Caco-2 (cell line): ENCODE data around the gene SLC25A27. TPM values are rescaled to one million over a fixed set of nuclear protein-coding genes. Genes with fewer than 3 reads are reported as not detected.

Source experiments
- BruUV-seq: library from RNA; stranded (reverse); fragments of 400-500 nt; replicated peaks from 2 replicates; lab custom pipeline; 2021; lab: Mats Ljungman, UMichigan
- CTCF ChIA-PET: fragments of 300-600 bp; sonication (Branson Sonifier 250); formaldehyde crosslinking; loops from one replicate; lab custom pipeline; 2022; ENCODE audit warnings: antibody characterized with exemption; lab: Charles Lee
- POLR2A ChIA-PET: fragments of 300-600 bp; sonication (Branson Sonifier 250); formaldehyde crosslinking; loops from one replicate; lab custom pipeline; 2022; ENCODE audit warnings: antibody characterized with exemption; lab: Charles Lee
- DNase-seq, 2 experiments: peaks; one replicate each; pipeline versions ENCODE4 v3.0.0 to v3.0.0-alpha.2; 2020 to 2022
- H3K27me3 ChIP-seq: replicated peaks from 2 replicates; pipeline ENCODE4 v1.6.0; 2011; ENCODE audit warnings: low read length; ENCODE audit not compliant: control insufficient read depth, insufficient read depth
- H3K36me3 ChIP-seq: 2 replicates; pipeline ENCODE4 v1.5.1; 2011; ENCODE audit warnings: low read length; ENCODE audit not compliant: control insufficient read depth, insufficient read depth
- H3K4me1 ChIP-seq: fragments of 250-450 bp; sonication (Bioruptor Pico); 2 replicates; pipeline ENCODE4 v1.5.1; 2020; ENCODE audit warnings: mild to moderate bottlenecking
- H3K4me3 ChIP-seq: 2 replicates; pipeline ENCODE4 v1.5.1; 2011; ENCODE audit warnings: low read depth, mild to moderate bottlenecking, control low read depth, low read length
- H3K9me3 ChIP-seq: fragments of 250-450 bp; sonication (Bioruptor Pico); 2 replicates; pipeline ENCODE4 v1.5.1; 2020; ENCODE audit warnings: mild to moderate bottlenecking, moderate library complexity
- H3K27ac Mint-ChIP-seq: one replicate; pipeline ENCODE4 v1.8.0; 2022; ENCODE audit warnings: mixed read lengths; ENCODE audit not compliant: unreplicated experiment
- H3K27me3 Mint-ChIP-seq: one replicate; pipeline ENCODE4 v1.8.0; 2022; ENCODE audit warnings: mixed read lengths; ENCODE audit not compliant: insufficient read depth, unreplicated experiment
- H3K36me3 Mint-ChIP-seq: one replicate; pipeline ENCODE4 v1.8.0; 2022; ENCODE audit warnings: mild to moderate bottlenecking, mixed read lengths; ENCODE audit not compliant: insufficient read depth, unreplicated experiment
- H3K4me1 Mint-ChIP-seq: one replicate; pipeline ENCODE4 v1.8.0; 2022; ENCODE audit warnings: low read depth, mixed read lengths; ENCODE audit not compliant: unreplicated experiment
- H3K4me3 Mint-ChIP-seq: one replicate; pipeline ENCODE4 v1.8.0; 2022; ENCODE audit warnings: mild to moderate bottlenecking, moderate library complexity, mixed read lengths; ENCODE audit not compliant: unreplicated experiment
- H3K9me3 Mint-ChIP-seq: one replicate; pipeline ENCODE4 v1.8.0; 2022; ENCODE audit warnings: mixed read lengths; ENCODE audit not compliant: unreplicated experiment
- intact Hi-C: fragments of 100-400 bp; cut with micrococcal nuclease; formaldehyde crosslinking; loops from one replicate; pipeline ENCODE4 v1.10.0; 2022; ENCODE audit not compliant: unreplicated experiment
- total RNA-seq: library from RNA; stranded (reverse); gene quantifications from 2 replicates; pipeline ENCODE4 v1.2.3, GENCODE V29; 2022
- TF ChIP-seq, protein P1 (sequence below), 2 experiments: fragments of 200-600 bp in 1 of 2; IDR thresholded peaks; 1 replicate in 1 of 2; 2 replicates in 1 of 2; pipeline versions ENCODE4 v1.5.1 to v1.8.0; 2011 to 2022; ENCODE audit warnings: antibody characterized with exemption in 1 of 2, control low read depth in 1 of 2, inconsistent platforms in 1 of 2, low read depth in 1 of 2, low read length in 1 of 2, mild to moderate bottlenecking in 1 of 2, moderate library complexity in 1 of 2; ENCODE audit not compliant: insufficient read depth in 1 of 2, severe bottlenecking in 1 of 2, unreplicated experiment in 1 of 2

The SLC25A27 gene
- total RNA-seq, 1 experiment from 2014 or later: 0.64 TPM

- Histone ChIP-seq H3K4me1 (peaks cover 7% of the 10 kb centered on the region; the same call in 1 of the 2 replicates), H3K9me3 (no peaks in the 10 kb centered on the region), H3K4me3 (no peak overlapping the region), H3K36me3 (no peaks in the 10 kb centered on the region), H3K27me3 (no peaks in the 10 kb centered on the region)
- peaks cover 5% of the 10 kb centered on the region for H3K4me1 Mint-ChIP-seq
- H3K4me3 Mint-ChIP-seq: no peak overlapping the region
- H3K9me3 Mint-ChIP-seq: no peaks in the 10 kb centered on the region
- POLR2A ChIA-PET: no interaction called here
- TF ChIP-seq, protein P1, sequence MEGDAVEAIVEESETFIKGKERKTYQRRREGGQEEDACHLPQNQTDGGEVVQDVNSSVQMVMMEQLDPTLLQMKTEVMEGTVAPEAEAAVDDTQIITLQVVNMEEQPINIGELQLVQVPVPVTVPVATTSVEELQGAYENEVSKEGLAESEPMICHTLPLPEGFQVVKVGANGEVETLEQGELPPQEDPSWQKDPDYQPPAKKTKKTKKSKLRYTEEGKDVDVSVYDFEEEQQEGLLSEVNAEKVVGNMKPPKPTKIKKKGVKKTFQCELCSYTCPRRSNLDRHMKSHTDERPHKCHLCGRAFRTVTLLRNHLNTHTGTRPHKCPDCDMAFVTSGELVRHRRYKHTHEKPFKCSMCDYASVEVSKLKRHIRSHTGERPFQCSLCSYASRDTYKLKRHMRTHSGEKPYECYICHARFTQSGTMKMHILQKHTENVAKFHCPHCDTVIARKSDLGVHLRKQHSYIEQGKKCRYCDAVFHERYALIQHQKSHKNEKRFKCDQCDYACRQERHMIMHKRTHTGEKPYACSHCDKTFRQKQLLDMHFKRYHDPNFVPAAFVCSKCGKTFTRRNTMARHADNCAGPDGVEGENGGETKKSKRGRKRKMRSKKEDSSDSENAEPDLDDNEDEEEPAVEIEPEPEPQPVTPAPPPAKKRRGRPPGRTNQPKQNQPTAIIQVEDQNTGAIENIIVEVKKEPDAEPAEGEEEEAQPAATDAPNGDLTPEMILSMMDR (IDR thresholded peaks at IDR 0.05; ENCODE audit: insufficient read depth in 1 of 2, low read depth in 1 of 2, low read length in 1 of 2, severe bottlenecking in 1 of 2, unreplicated experiment in 1 of 2): no peak
- intact Hi-C loops: no loop called here
- no TSS peak for BruUV-seq
- peaks cover 18% of the 10 kb centered on the region for H3K27me3 Mint-ChIP-seq
- no peak for DNase-seq
- H3K36me3 Mint-ChIP-seq: no peaks in the 10 kb centered on the region
- no peak overlapping the region for H3K27ac Mint-ChIP-seq
- CTCF ChIA-PET: no interaction called here
These were observed 4.9 kb downstream of the SLC25A27 start for GRCh38 chr6:46657642-46658041.

- POLR2A ChIA-PET: no interaction called here
- intact Hi-C loops: no loop called here
- Mint-ChIP-seq H3K36me3 (no peaks in the 10 kb centered on the region), H3K4me1 (no peaks in the 10 kb centered on the region), H3K27me3 (peaks cover 6% of the 10 kb centered on the region), H3K4me3 (no peak overlapping the region), H3K9me3 (no peaks in the 10 kb centered on the region), H3K27ac (no peak overlapping the region)
- H3K4me1 ChIP-seq: no peaks in the 10 kb centered on the region
- DNase-seq: no peak
- H3K36me3 ChIP-seq: no peaks in the 10 kb centered on the region
- BruUV-seq: no TSS peak
- no peak overlapping the region for H3K4me3 ChIP-seq
- TF ChIP-seq, protein P1 (IDR thresholded peaks at IDR 0.05; ENCODE audit: insufficient read depth in 1 of 2, low read depth in 1 of 2, low read length in 1 of 2, severe bottlenecking in 1 of 2, unreplicated experiment in 1 of 2): no peak
- no peaks in the 10 kb centered on the region for H3K27me3 ChIP-seq
- no peaks in the 10 kb centered on the region for H3K9me3 ChIP-seq
- CTCF ChIA-PET: no interaction called here
These were observed 8.7 kb downstream of the SLC25A27 start for GRCh38 chr6:46661483-46661882.

DNA sequence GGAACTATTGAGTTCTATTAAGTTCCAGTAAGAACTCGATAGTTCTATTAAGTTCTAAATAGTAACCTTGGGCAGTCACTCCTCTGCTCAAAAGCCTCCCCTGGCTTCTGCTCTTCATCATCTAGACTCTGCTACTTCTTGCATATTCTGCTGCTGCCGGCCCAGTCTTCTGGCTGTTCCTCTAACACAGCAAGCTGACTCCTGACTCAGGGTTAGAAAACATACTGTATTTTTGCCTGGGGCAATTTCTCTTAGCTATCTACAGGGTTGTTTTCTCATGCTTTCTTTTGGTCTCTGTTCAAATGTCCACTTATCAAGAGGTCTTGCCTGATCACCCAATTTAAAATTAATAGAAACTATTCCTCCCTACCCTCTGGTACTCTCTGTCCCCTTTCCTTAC is 14.6 kb downstream of the SLC25A27 start:
- peaks cover 3% of the 10 kb centered on the region for H3K27me3 Mint-ChIP-seq
- H3K9me3 Mint-ChIP-seq: no peaks in the 10 kb centered on the region
- ChIA-PET CTCF (no interaction called here), POLR2A (no interaction called here)
- no peak overlapping the region for H3K27ac Mint-ChIP-seq
- Histone ChIP-seq H3K4me1 (no peaks in the 10 kb centered on the region), H3K27me3 (no peaks in the 10 kb centered on the region), H3K4me3 (no peak overlapping the region), H3K9me3 (no peaks in the 10 kb centered on the region), H3K36me3 (no peaks in the 10 kb centered on the region)
- H3K4me3 Mint-ChIP-seq: no peak overlapping the region
- TF ChIP-seq, protein P1 (IDR thresholded peaks at IDR 0.05; ENCODE audit: insufficient read depth in 1 of 2, low read depth in 1 of 2, low read length in 1 of 2, severe bottlenecking in 1 of 2, unreplicated experiment in 1 of 2): no peak
- intact Hi-C loops: no loop called here
- no peaks in the 10 kb centered on the region for H3K36me3 Mint-ChIP-seq
- no TSS peak for BruUV-seq
- no peak for DNase-seq
- no peaks in the 10 kb centered on the region for H3K4me1 Mint-ChIP-seq
